ENCODE data around the gene CCNB1.
"Not testable (repeated sequence)": the region's sequence is repeated elsewhere in the genome, so short reads cannot be mapped to it uniquely, and the experiment has no call there.

The CCNB1 gene

DNA sequence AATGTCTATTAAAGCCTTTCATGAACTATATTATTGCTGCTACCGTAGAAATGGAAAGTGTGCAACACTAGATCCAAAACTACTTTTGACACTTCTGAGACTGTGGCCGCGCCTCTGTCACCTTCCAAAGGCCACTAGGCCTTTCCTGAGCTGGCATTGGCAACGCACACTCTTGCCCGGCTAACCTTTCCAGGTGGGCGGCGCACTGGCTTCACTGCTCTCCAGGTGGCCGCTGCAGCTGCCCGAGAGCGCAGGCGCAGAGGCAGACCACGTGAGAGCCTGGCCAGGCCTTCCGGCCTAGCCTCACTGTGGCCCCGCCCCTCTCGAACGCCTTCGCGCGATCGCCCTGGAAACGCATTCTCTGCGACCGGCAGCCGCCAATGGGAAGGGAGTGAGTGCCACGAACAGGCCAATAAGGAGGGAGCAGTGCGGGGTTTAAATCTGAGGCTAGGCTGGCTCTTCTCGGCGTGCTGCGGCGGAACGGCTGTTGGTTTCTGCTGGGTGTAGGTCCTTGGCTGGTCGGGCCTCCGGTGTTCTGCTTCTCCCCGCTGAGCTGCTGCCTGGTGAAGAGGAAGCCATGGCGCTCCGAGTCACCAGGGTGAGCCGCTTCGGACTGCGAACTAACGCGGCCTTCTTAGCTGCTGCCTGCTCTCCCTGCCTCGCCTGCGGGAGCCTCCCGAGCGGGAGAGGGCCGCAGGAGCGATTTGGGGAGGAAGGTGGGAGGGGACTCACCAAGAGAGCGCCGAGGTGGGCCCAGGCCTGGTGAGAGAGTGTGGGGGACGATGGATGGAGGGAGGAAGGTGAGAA, at the start of gene CCNB1:
CCNB1 (plus strand) TSS at position 465 of the 807 bp plus-strand sequence; CDS start at position 578, 113 bp downstream.
- DNase-seq (ENCODE audit: low spot score): peak; percentile 100

- peak; percentile 27 for DNase-seq (ENCODE audit: low spot score)
These were observed 37.5 kb upstream of the CCNB1 start for GRCh38 chr5:69129413-69129812.

GRCh38 chr5:69130241-69130640, 36.7 kb upstream of the CCNB1 start:
- no peak for DNase-seq (ENCODE audit: low spot score)

GRCh38 chr5:69131304-69131703, 35.6 kb upstream of the CCNB1 start:
- DNase-seq (ENCODE audit: low spot score): no peak

GRCh38 chr5:69134126-69134525, 32.8 kb upstream of the CCNB1 start:
- DNase-seq (ENCODE audit: low spot score): no peak

DNA sequence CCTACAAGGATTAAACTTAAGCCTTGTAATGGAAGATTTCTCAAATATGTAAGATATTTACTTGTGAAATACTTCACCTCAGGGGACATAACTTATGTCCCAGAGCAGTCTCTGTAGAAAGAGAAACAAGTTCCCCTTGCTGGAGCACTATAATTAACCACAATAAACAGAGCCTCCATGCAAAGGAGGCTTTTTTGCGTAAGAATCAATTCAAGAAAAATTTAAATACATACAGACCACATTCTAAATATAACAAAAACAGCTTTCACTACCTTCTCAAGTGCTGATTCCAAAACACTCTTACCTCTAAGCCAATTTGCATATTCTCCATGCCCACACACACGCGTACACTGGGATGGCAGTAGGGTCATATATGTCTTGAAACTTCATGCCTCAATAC, 30.7 kb upstream of the CCNB1 start:
- DNase-seq (ENCODE audit: low spot score): peak; percentile 14

DNA sequence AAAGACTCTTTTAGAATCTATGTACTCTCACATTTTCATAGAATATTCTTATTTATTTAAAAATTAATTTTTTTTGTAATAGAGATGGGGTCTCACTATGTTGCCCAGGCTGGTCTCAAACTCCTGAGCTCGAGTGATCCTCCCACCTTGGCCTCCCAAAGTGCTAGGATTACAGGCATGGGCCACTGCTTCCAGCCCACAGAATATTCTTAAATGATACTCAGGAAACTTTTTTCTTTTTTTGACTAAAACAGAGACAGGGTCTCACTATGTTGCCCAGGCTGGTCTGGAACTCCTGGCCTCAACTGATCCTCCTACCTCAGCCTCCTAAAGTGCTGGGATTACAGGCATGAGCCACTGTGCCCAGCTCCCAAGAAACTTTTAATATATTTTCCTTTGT, 29.7 kb upstream of the CCNB1 start:
- not testable (repeated sequence) for DNase-seq (ENCODE audit: low spot score)

DNA sequence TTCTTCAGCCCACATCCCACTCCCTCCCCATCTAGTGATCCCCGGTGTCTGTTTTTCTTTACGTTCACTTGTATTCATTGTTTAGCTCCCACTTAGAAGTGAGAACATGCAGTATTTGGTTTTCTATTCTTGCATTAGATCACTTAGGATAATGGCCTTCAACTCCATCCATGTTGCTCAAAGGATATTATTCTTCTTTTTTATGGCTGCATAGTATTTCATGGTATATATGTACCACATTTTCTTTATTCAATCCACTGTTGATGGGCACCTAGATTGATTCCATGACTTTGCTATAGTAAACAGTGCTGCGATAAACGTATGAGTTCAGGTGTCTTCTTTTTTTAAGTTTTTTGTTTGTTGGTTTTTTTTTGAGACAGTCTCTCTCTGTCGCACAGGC, 29.1 kb upstream of the CCNB1 start:
- no peak for DNase-seq (ENCODE audit: low spot score)

- DNase-seq (ENCODE audit: low spot score): no peak
These were observed 28.2 kb upstream of the CCNB1 start for GRCh38 chr5:69138766-69139165.

DNA sequence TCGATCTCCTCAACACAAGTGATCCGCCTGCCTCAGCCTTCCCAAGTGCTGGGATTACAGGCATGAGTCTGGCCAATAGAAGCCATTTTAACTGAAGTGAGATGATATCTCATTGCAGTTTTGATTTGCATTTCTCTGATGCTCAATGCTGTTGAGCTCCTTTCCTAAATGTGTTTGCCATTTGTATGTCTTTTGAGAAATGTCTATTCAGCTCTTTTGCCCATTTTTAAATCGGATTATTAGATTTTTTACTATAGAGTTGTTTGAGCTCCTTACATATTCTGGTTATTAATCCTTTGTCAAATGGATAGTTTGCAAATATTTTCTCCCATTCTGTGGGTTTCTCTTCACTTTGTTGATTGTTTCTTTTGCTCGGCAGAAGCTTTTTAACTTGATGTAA, 26.7 kb upstream of the CCNB1 start:
- DNase-seq (ENCODE audit: low spot score): not testable (repeated sequence)

DNA sequence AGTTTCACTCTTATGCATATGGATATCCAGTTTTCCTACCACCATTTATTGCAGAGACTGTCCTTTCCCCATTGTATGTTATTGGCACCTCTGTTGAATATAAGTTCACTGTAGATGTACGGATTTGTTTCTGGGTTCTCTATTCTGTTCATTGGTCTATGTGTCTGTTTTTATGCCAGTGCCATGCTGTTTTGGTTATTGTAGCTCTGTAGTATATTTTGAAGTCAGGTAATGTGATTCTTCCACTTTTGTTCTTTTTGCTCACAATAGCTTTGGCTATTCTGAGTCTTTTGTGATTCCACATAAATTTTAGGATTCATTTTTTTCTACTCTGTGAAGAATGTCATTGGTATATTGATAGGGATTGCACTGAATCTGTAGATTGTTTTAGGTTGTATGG, 26.1 kb upstream of the CCNB1 start:
- DNase-seq (ENCODE audit: low spot score): no peak

- not testable (repeated sequence) for DNase-seq (ENCODE audit: low spot score)
These were observed 18.4 kb upstream of the CCNB1 start for GRCh38 chr5:69148576-69148975.

DNA sequence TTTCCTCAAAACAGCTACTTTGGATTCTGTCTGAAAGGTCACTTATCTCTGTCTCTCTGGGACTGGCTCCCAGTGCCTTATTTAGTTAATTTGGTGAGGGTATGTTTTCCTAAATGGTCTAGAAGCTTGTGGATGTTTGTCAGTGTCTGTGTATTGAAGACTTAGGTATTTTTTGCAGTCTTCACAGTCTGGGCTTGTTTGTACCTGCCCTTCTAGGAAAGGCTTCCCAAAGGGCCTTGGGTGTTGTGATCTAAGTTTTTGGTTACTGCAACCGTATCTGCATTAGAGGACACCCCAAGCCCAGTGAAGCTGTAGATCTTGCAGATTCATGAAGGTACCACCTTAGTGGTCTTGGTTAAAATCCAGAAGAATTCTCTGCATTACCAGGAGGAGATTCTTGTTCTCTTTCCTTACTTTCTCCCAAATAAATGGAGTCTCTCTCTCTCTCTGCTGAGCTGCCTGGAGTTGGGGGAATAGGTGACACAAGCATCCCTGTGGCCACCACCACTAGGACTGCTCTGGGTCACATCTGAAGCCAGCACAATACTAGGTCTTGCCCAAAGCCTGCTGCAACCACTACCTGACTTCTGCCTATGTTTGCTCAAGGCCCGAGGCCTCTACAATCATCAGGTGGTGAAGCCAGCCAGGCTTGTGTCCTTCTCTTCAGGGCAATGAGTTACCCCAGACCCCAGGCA, 17.8 kb upstream of the CCNB1 start:
- no peak for DNase-seq (ENCODE audit: low spot score)

DNA sequence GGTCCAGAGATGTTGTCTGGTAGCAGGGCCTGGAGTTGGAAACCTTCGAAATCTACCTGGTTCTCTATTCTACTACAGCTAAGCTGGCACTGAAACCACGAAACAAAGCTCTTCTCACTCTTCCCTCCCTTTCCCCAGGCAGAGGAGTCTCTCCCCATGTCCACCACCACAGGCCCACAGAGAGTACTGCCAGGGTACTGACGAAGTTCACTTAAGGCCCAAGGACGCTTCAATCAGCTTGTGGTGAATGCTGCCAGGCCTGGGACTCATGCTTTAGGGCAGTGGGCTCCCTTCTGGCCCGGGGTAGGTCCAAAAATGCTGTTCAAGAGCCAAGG, 17.3 kb upstream of the CCNB1 start:
- DNase-seq (ENCODE audit: low spot score): no peak

DNA sequence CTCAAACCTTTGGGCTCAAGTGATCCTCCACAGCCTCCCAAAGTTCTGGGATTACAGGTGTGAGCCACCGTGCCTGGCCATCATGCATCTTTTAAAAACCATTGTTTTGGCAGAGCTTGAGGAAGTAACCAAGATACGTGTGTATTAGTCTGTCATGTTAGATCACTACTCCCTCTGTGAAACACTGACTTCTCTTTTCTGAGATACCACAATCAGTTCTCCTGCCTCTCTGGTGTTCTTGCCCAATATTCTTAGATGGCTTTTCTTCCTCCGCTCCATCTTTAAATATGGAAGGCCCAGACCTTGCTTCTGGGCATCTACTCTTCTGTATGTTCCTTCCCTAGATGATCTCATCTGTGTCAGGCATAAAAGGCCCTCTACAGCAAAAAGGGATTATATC, 14.2 kb upstream of the CCNB1 start:
- no peak for DNase-seq (ENCODE audit: low spot score)

GRCh38 chr5:69156456-69156855, 10.5 kb upstream of the CCNB1 start:
- DNase-seq (ENCODE audit: low spot score): no peak

GRCh38 chr5:69158039-69158438, 8.9 kb upstream of the CCNB1 start:
- no peak for DNase-seq (ENCODE audit: low spot score)

DNA sequence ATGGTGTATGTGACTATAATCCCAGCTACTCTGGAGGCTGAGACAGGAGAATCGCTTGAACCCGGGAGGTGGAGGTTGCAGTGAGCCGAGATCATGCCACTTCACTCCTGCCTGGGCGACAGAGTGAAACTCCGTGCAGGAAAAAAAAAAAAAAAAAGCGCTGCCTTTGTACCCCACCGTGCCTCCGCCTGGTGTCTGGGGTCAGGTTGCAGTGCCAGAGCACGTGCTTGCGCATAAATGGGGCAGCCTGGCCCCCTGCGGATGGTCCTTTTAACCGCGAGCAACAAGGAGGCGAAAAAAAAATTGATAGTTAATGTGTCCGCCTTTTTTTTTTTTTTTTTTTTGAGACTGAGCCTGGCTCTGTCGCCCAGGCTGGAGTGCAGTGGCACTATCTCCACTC, 6.3 kb upstream of the CCNB1 start:
- no peak for DNase-seq (ENCODE audit: low spot score)

DNA sequence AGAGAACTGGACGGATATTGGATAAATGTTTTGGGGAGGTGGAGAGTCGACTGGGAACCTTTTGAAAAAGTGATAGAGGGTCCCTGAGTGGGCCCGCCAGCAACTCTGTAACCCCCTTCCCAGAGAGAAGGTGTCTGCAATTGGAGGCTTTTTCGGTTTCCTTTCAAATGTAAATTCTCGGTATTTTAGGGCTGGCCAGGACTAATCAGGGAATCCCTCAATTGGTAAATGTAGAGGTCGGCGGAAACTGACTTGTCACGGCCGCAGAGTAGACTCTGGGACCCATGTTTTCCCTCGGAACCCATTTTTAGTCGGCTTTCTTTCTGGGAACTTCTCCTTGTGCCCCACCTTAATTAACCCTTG, 524 bp downstream of the CCNB1 start:
- peak; percentile 36 for DNase-seq (ENCODE audit: low spot score)

DNA sequence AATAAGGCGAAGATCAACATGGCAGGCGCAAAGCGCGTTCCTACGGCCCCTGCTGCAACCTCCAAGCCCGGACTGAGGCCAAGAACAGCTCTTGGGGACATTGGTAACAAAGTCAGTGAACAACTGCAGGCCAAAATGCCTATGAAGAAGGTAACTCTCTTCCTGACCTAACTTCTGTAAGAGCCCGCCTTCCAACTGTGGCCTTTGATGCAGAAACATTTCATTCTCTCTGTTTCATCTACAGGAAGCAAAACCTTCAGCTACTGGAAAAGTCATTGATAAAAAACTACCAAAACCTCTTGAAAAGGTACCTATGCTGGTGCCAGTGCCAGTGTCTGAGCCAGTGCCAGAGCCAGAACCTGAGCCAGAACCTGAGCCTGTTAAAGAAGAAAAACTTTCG, 979 bp downstream of the CCNB1 start:
- DNase-seq (ENCODE audit: low spot score): no peak

DNA sequence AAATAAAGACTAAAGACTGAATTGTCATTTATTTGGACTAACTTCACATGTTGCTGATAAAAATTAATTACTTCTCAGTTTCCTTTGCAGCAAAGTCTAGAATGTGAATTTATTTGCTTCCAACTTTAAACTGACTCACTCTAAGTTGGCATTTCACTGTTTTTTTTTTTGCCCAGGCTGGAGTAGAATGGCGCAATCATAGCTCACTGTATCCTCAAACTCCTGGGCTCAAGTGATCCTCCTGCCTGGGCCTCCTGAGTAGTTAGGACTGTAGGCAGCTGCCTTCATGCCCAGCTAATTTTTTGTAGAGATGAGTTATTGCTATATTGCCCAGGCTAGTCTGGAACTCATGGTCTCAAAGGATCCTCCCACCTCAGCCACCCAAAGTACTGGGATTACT, 3.5 kb downstream of the CCNB1 start:
- no peak for DNase-seq (ENCODE audit: low spot score)

GRCh38 chr5:69170969-69171368, 4.0 kb downstream of the CCNB1 start:
- no peak for DNase-seq (ENCODE audit: low spot score)

DNA sequence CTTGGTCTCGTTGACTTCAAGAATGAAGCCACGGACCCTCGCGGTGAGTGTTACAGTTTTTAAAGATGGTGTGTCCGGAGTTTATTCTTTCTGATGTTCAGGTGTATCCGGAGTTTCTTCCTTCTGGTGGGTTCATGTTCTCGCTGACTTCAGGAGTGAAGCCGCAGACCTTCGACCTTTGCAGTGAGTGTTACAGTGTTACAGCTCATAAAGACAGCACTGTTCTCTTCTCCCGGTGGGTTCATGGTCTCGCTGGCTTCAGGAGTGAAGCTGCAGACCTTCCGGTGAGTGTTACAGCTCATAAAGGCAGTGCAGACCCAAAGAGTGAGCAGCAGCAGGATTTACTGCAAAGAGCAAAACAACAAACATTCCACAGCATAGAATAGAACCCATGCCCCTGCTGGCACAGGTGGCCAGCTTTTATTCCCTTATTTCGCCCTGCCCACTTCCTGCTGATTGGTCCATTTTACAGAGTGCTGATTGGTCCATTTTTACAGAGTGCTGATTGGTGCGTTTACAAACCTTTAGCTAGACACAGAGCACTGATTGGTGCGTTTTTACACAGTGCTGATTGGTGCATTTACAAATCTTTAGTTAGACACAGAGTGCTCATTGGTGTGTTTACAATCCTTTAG, 14.8 kb downstream of the CCNB1 start:
- not testable (repeated sequence) for DNase-seq (ENCODE audit: low spot score)

All from AG20443 (cell line).